GM21526 (cell line): Measurements from ENCODE around the gene PIERCE2.
"Not testable (repeated sequence)": the region's sequence is repeated elsewhere in the genome, so short reads cannot be mapped to it uniquely, and the experiment has no call there.

Experiments used
- ATAC-seq: cut with Tn5 transposase; IDR thresholded peaks from one replicate; pipeline ENCODE4 v1.9.1; 2021; ENCODE audit warnings: moderate library complexity; ENCODE audit not compliant: unreplicated experiment, low FRiP score

The PIERCE2 gene, protein sequence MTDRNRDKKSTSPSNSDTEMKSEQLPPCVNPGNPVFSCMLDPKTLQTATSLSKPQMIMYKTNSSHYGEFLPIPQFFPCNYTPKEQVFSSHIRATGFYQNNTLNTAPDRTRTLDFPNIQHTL

DNA sequence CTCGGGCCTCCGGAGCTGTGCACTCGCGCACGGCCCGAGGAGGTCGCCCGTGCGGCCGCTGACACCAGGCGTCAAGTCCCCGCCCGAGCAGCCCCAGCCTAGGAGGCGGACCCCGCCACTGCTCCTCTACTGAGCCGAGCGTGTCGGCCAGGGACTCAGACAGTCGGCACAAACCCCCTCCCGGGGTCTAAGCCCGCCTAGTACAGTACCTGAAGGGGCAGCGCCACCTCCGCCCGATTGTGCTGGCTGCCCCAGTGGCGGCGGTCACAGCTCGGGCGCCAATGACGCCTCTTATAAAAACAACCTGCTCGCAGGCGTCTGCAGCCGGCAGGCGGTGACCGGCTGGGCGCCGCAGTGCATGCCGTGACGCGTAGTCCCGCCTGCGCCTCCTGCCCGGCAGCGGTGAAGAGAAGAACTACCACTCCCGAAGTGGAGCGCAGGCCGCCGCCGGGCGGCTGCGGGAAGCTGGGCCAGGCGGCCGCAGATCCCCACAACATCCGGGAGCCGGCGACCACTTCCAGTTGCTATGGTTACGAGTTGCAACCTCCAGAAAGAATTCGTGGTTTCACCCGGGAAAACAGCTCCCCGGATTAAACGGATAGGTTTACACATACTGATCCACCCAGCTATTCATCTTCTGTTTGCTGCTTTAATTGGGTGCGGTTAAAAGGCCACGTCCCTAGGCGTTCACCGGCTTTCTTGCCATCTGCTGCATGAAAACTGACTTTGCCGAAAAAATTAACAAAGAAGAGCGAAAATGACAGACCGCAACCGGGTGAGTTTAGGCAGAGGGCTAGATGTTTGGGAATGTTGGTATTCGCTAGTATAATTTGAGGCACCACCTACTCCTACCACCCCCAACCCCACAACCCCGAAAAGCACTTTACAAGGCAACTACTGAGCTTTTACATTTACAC is at the start of gene PIERCE2, which contains the start of gene CCPG1:
Gene PIERCE2 (plus strand): TSS at position 484 of the 917 bp plus-strand sequence. CDS start 274 bp downstream, at position 758.
Gene CCPG1 (minus strand): TSS at position 348 of the 917 bp plus-strand sequence. CDS start 18,935 bp downstream, outside the sequence.
- peak; percentile 97 for ATAC-seq

DNA sequence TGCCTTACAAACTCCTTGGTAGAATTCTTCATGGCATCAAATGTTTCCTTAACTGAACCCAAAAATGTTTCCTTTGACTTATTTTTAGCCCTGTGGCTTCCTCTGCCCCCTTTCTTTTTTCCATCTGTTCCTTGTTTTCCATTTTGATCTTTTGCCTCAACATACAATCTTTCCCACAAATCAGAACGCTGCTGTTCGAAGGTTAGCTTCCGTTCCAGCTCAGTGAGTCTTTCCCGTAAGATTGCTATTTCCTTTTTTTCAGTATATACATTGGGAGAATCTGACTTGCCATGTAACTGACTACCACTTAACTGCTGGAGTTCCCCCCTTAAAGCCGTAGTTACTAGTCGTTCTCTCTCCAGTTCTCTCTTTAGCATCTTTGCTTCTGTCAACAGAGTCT is 48.0 kb upstream of the PIERCE2 start:
- no peak for ATAC-seq

DNA sequence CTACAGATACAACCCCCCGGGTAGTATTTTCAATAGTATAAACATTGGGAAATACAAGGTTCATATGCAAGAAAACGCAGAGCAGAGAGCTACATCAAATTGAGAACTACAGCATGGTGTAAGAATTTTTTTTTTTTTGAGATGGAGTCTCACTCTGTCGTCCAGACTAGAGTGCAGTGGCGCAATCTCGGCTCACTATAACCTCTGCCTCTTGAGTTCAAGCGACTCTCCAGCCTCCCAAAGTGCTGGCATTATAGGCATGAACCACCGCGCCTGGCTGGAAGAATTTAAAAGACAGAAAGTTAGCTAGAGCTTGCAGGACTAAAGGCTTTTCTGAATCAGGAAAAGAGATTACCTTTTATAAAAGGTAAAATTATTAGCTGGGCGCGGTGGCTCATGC is 47.2 kb upstream of the PIERCE2 start:
- ATAC-seq, result no peak

DNA sequence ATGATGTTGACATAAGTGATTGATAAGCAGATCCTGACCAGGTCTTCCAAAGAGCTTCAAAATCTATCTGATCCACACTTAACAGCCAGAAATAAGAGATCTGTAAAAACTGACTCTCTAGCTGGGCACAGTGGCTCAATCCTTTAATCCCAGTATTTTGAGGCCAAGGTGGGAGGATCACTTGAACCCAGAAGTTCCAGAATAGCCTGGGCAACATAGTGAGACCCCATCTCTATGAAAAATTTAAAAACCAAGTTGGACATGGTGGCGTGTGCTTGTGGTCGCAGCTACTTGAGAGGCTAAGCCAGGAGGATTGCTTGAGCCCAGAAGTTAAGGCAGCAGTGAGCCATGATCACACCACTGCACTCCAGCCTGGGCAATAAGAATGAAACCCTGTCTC is 45.7 kb upstream of the PIERCE2 start:
- ATAC-seq, result no peak

DNA sequence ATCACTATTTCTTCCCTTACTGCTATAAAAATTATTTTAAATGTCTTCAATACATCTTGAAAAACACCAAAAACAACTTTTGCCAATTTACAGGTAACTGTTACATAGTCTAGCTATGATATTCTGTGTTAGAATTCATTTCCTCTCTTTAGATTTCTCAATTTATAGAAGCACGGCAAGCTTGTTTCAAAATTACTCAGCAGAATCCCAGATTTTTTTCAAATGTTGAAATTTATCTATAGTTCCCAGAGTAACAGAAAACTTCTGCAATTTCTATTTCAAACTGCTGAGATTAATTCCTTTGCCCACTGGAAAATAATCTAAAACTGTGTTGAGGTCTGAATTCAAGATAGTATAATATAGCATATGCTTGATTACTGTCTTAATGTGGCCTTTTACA is 41.3 kb upstream of the PIERCE2 start:
- no peak for ATAC-seq

DNA sequence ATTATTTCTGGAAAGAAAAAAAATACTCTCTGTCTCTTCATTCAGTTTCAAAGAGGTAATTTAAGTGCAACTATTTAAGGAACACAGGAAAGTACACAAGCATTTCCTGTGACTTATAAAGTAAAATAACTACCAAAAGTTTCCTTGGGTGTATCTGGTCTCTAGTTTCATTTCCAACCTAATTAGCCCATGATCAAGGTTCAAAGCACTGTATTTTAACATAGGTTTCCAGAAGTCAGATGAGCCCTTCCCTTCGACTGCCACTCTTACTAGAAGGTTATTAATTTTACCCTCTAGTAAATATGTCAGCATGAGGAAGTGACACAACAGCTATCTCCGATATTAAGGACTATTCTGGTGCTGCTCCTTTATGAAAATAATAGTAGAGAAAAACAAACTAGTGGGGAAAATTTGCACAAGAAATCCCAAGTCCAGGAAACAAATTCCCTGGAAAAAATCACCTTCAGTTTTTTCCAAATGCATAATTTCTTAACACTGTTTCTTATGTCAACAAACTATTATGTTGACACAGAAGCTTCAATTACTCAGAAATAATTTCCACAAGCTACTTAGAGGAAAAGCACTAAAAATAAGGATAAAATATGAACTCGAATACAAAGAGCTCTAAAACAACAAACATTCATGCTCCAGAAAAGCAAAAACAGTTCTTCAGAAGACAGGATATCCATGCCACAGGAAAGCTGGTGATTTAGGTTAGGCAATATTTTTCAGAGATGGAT is 35.4 kb upstream of the PIERCE2 start:
- no peak for ATAC-seq

DNA sequence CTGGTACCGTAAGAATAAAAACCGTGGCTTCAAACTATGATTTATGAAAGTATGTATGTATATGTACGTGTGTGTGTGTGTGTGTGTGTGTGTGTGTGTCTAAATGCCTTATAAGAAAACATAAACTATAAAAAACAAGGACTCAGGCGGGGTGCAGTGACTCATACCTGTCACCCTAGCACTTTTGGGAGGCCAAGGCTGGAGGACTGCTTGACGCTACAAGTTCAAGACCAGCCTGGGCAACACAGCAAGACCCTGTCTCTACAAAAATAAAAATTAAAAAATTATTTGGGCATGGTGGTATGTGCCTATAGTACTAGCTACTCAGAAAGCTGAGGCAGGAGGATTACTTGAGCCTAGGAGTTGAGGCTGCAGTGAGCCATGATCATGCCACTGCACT is 29.2 kb upstream of the PIERCE2 start:
- ATAC-seq, result no peak

DNA sequence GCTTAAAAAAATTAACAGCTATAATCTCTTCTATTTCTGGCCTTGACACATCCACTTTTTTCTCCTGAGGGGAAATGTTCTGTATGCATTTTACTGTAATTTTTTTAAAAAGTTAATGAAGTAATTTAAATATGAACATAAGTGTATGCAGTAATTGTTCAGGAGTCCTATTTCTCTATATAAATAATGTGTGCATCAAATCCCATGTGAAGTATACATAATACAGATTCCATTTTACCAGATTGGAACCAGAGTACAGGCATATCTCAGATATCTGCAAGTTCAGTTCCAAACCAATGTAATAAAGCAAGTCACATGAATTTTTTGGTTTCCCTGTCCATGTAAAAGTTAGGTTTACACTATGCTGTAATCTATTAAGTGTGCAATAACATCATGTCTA is 26.7 kb upstream of the PIERCE2 start:
- ATAC-seq, result no peak

DNA sequence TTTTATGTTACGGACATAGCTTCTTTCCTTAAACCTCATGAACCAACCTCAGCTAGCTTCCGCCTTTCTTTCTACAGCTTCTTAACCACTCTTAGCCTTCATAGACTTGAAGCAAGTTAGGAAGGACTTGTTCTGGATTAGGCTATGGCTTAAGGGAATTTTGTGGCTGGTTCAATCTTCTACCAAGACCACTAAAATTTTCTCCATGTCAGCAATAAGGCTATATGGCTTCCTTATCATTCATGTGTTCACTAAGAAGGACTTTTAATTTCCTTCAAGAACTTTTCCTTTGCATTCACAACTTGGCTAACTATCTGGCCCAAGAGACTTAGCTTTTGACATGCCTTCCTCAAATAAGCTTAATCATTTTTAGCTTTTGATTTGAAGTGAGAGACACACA is 24.6 kb upstream of the PIERCE2 start:
- ATAC-seq, result no peak

DNA sequence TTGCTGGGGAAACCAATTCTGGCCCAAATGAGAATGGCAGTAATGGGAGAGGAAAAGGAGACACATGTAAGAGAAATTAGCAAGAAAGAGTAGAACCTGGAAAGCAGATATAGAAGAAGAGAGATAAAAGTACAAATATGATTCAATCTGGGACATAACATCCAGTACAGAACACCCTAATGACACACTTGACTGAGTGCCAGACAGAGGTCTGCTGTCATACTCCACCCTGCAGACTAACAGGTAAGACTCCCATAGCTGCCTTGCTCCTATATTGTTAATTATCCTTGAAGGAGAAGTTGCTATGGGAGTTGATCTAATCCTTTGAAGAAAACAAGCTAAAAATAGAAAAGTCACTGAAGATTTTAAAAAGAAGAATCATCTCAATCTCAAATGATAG is 21.3 kb upstream of the PIERCE2 start:
- ATAC-seq, result no peak

DNA sequence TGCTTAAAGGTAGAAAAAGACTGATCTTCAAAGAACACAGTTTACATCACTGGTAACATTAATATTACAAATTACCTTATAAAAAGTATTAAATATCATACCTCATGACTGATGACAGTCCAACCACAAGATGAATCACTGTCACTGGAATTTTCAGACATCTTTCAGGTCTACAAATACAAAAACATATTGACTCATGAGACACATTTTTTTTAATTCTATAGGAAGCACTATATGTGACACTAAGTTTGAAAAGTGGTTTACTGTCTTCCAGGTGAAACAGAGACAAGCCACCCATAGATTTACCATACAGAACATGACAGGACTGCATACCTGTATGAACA is 19.1 kb upstream of the PIERCE2 start:
- no peak for ATAC-seq

DNA sequence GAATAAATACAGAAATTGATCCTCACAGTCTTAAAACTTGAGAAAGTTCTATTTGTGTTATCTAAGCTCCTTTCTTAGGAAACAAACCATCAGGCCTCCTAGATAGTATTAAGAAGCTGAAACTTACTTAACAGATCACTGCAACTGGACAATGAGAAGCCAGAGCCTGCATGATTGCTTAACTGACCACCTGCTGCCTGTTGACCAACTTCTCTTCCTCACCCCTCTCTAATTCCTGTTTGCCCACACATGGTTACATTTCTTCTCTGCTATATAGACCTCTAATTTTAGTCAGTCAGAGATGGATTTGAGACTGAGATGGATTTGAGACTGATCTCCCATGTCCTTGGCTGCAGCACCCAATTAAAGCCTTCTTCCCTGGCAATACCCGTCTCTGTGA is 13.6 kb upstream of the PIERCE2 start:
- no peak for ATAC-seq

DNA sequence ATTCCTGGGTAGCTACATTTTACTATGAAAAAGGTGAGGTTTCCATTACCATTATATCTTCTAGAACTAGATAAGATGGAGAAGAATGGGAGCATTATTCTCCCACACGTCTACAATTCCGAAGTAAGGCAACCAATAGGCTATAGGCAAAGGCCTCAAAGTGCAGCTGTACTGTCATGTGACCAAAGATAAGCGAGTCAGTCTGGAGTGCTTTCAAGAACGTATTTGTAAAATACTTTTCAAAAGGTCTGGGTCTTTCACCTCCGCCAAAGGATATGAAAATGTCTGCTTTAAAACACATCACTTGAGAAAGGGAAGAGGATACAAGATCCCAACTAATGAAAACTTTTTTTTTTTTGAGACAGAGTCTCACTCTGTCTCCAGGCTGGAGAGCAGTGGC is 10.1 kb upstream of the PIERCE2 start:
- no peak for ATAC-seq

DNA sequence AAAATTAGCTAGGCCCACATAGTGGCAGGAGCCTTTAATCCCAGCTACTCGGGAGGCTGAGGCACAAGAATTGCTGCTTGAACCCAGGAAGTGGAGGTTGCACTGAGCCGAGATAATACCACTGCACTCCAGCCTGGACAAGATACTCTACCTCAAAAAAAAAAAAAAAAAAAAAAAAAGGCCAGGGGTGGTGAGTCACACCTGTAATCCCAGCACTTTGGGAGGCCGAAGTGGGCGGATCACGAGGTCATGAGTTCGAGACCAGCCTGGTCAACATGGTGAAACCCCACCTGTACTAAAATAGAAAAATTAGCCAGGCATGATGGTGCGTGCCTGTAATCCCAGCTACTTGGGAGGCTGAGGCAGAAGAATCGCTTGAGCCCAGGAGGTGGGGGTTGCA is 8.2 kb upstream of the PIERCE2 start:
- ATAC-seq, result not testable (repeated sequence)

DNA sequence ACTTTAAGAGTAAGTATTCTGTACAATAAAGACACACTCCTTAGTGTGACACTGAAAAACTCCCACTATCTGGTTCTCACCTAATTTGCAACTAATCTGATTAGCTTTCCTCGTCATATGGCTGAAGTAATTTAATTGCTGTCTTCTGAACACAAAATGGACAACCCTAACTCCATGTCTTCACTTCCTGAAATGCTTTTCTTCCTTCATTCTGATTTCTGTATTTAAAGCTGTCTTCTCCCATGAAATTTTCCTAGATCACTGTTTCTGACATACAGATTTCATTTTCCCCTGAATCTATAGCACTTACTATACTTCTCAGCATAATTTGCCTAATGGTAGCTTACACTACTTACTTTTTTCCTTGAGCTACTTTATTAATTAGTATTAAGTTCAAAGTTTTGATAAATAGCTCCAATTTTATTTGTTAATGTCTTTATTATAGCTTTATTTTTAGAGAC is 6.5 kb upstream of the PIERCE2 start:
- ATAC-seq, result no peak

DNA sequence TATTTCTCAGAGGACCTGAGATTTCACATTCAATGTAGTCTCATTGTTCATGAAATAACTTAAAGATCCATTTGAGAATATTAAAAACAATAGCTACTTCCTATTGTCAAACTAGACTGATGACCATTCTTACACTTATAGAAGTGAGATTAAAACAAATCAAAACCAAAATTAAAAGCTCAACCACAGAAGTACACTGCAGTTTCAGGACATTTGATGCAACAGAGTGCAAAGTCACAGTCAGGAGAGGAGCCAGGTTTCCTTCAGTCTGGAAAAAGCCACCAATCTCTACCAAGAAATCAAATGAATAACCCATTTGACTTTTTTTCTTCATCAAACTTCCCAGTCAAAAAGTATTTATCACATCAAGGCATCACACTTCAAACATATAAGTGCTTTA is 5.6 kb upstream of the PIERCE2 start:
- ATAC-seq, result no peak

DNA sequence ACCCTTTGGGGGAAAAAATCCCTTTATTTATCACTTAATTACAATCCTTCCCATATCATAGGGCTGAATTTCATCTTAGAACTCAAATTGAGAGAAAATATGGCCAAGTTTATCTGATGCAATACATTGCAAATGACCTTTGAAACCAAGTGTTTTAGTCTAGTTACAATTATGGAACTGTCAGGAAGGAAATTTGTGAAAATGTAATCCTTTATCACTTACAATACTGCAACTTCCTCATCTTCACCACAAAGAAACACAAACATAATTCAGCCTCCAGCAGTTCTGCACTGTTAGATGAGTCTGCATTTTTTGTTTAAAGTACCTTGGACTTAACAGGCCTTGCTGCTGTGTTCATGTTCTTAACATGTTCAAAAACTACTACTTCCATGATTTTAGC is 4.8 kb upstream of the PIERCE2 start:
- ATAC-seq, result no peak

DNA sequence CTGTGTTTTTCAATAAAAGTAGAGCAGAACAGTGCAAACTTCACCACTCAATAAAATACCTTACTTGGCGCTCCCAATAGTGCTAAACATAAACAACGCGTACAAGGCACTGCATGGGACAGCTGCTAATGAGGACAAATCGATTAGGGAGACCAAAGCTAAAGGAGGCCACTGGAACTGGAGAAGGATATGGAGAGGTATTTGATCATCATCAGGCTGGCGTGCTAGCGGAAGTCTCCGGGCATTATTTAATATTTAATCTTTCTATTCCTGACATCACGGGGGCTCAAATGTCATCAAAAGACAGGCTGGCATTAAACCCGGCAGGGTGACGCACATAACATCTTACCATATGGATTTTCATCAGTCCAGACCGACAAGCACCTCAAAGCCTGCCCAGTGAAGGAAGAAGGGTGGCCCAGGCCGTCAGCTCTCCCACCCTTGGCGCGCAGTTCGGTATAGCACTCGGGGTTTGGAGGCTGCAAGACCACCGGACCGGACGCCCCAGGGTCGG is 740 bp upstream of the PIERCE2 start:
- ATAC-seq, result no peak

DNA sequence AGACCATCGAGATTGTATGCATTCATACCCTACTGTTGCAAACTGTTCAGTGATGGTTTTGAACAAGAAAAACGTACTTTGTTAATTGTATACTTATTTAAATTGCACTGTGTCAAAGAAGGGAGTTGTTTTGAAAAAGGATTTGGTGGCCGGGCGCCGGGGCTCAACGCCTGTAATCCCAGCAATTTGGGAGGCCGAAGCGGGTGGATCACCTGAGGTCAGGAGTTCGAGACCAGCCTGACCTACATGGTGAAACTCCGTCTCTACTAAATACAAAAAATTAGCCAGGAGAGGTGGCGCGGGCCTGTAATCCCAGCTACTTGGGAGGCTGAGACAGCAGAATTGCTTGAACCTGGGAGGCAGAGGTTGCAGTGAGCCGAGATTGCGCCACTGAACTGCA is 681 bp downstream of the PIERCE2 start:
- not testable (repeated sequence) for ATAC-seq

DNA sequence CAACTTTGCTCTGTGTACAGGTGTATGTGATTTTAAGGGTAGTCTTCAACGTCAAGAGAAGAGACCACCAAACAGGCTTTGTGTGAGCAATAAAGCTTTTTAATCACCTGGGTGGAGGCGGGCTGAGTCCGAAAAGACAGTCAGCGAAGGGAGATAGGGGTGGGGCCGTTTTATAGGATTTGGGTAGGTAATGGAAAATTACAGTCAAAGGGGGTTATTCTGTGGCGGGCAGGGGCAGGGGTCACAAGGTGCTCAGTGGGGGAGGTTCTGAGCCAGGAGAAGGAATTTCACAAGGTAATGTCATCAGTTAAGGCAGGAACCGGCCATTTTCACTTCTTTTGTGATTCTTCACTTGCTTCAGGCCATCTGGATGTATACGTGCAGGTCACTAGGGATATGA is 9.4 kb downstream of the PIERCE2 start:
- ATAC-seq, result not testable (repeated sequence)
